CD4-positive, alpha-beta T cell treated with Interleukin-21 for 1 hour (primary cell): ENCODE measurements around the gene DNHD1.
"Not testable (repeated sequence)": the region's sequence is repeated elsewhere in the genome, so short reads cannot be mapped to it uniquely, and the experiment has no call there.

Source experiments
- DNase-seq: peaks from one replicate; pipeline ENCODE4 v3.0.0-alpha.2; 2020

DNHD1 gene

GRCh38 chr11:6480299-6480914, 16.7 kb upstream of the DNHD1 start:
- DNase-seq = no peak

GRCh38 chr11:6481012-6481923, 15.8 kb upstream of the DNHD1 start, which contains the start of the genes ARFIP2 and TIMM10B:
ARFIP2 (minus strand) TSS chr11:6481331; CDS start chr11:6480421, 910 bp downstream.
TIMM10B (plus strand) TSS chr11:6481501; CDS start chr11:6481517, 16 bp downstream.
- DNase-seq = peak; percentile 97

- no peak for DNase-seq
Observed at GRCh38 chr11:6481924-6482275, 15.2 kb upstream of the DNHD1 start.

GRCh38 chr11:6482441-6482840, 14.6 kb upstream of the DNHD1 start:
- no peak for DNase-seq

GRCh38 chr11:6483015-6483414, 14.1 kb upstream of the DNHD1 start:
- DNase-seq = no peak

GRCh38 chr11:6485661-6486060, 11.4 kb upstream of the DNHD1 start:
- DNase-seq = no peak

GRCh38 chr11:6486256-6486655, 10.8 kb upstream of the DNHD1 start:
- DNase-seq = no peak

- DNase-seq = no peak
Observed at GRCh38 chr11:6486938-6487337, 10.1 kb upstream of the DNHD1 start.

- DNase-seq = no peak
Observed at GRCh38 chr11:6488342-6488741, 8.7 kb upstream of the DNHD1 start.

GRCh38 chr11:6488821-6489220, 8.3 kb upstream of the DNHD1 start:
- DNase-seq = no peak

GRCh38 chr11:6489306-6489705, 7.8 kb upstream of the DNHD1 start:
- DNase-seq = no peak

GRCh38 chr11:6498121-6498520, 1.0 kb downstream of the DNHD1 start:
- DNase-seq = no peak

- DNase-seq = no peak
Observed at GRCh38 chr11:6498544-6498943, 1.5 kb downstream of the DNHD1 start.

GRCh38 chr11:6502382-6502781, 5.3 kb downstream of the DNHD1 start:
- no peak for DNase-seq

GRCh38 chr11:6504166-6504565, 7.1 kb downstream of the DNHD1 start:
- DNase-seq = no peak

GRCh38 chr11:6505577-6506240, 8.6 kb downstream of the DNHD1 start:
- DNase-seq = peak; percentile 53

GRCh38 chr11:6516865-6517264, 19.8 kb downstream of the DNHD1 start:
- no peak for DNase-seq

- DNase-seq = no peak
Observed at GRCh38 chr11:6520265-6520664, 23.2 kb downstream of the DNHD1 start.

- DNase-seq = not testable (repeated sequence)
Observed at GRCh38 chr11:6521946-6522345, 24.9 kb downstream of the DNHD1 start.

- no peak for DNase-seq
Observed at GRCh38 chr11:6523253-6523652, 26.2 kb downstream of the DNHD1 start.

GRCh38 chr11:6526411-6527135, 29.5 kb downstream of the DNHD1 start:
- DNase-seq = no peak

- DNase-seq = no peak
Observed at GRCh38 chr11:6529266-6529665, 32.2 kb downstream of the DNHD1 start.

- DNase-seq = no peak
Observed at GRCh38 chr11:6530848-6531247, 33.8 kb downstream of the DNHD1 start.
